ENCODE measurements around the gene EXOSC5.

GRCh38 chr19:41445575-41445974 is 48.4 kb upstream of the EXOSC5 start:
- TF ChIP-seq, protein P1, sequence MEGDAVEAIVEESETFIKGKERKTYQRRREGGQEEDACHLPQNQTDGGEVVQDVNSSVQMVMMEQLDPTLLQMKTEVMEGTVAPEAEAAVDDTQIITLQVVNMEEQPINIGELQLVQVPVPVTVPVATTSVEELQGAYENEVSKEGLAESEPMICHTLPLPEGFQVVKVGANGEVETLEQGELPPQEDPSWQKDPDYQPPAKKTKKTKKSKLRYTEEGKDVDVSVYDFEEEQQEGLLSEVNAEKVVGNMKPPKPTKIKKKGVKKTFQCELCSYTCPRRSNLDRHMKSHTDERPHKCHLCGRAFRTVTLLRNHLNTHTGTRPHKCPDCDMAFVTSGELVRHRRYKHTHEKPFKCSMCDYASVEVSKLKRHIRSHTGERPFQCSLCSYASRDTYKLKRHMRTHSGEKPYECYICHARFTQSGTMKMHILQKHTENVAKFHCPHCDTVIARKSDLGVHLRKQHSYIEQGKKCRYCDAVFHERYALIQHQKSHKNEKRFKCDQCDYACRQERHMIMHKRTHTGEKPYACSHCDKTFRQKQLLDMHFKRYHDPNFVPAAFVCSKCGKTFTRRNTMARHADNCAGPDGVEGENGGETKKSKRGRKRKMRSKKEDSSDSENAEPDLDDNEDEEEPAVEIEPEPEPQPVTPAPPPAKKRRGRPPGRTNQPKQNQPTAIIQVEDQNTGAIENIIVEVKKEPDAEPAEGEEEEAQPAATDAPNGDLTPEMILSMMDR (IDR thresholded peaks at IDR 0.05; ENCODE audit: poor library complexity) = no peak
- no peak for TF ChIP-seq EZH2phosphoT487 (IDR thresholded peaks at IDR 0.05; ENCODE audit: low read depth, severe bottlenecking, unreplicated experiment)
